Measurements from ENCODE around the gene CNTNAP2.

CNTNAP2 gene

GRCh38 chr7:146565872-146566271, 449.3 kb downstream of the CNTNAP2 start (continued):
- no peak for TF ChIP-seq AEBP2 (tag by site-specific recombination; IDR thresholded peaks at IDR 0.05; ENCODE audit: borderline replicate concordance)
- TF ChIP-seq, protein P1, sequence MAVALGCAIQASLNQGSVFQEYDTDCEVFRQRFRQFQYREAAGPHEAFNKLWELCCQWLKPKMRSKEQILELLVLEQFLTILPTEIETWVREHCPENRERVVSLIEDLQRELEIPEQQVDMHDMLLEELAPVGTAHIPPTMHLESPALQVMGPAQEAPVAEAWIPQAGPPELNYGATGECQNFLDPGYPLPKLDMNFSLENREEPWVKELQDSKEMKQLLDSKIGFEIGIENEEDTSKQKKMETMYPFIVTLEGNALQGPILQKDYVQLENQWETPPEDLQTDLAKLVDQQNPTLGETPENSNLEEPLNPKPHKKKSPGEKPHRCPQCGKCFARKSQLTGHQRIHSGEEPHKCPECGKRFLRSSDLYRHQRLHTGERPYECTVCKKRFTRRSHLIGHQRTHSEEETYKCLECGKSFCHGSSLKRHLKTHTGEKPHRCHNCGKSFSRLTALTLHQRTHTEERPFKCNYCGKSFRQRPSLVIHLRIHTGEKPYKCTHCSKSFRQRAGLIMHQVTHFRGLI (tag by site-specific recombination; IDR thresholded peaks at IDR 0.05), result no peak
- TF ChIP-seq KLF7 (tag by site-specific recombination; IDR thresholded peaks at IDR 0.05; ENCODE audit: borderline replicate concordance), result no peak
- no peak for TF ChIP-seq ZNF473 (tag by site-specific recombination; IDR thresholded peaks at IDR 0.05)
- no peak for TF ChIP-seq ZNF561 (tag by site-specific recombination; IDR thresholded peaks at IDR 0.05; ENCODE audit: borderline replicate concordance)
- TF ChIP-seq ZNF311 (tag by site-specific recombination; IDR thresholded peaks at IDR 0.05; ENCODE audit: borderline replicate concordance), result no peak
- TF ChIP-seq SP3 (tag by site-specific recombination; IDR thresholded peaks at IDR 0.05), result no peak
- TF ChIP-seq ZNF837 (tag by site-specific recombination; IDR thresholded peaks at IDR 0.05), result no peak
- no peak for TF ChIP-seq PRDM2 (tag by site-specific recombination; IDR thresholded peaks at IDR 0.05; ENCODE audit: borderline replicate concordance)
- TF ChIP-seq ZNF354C (tag by site-specific recombination; IDR thresholded peaks at IDR 0.05; ENCODE audit: borderline replicate concordance, low read depth), result no peak

- TF ChIP-seq YY1 (tag by site-specific recombination; IDR thresholded peaks at IDR 0.05) (no peak), ZNF707 (tag by site-specific recombination; IDR thresholded peaks at IDR 0.05) (no peak)
- H3K36me3 ChIP-seq (ENCODE audit: control insufficient read depth in 2 of 2, insufficient read depth in 1 of 2, low read length in 2 of 2), result no peaks in the 10 kb centered on the region
- ChIA-PET CTCF (no interaction called here), POLR2A (no interaction called here)
- H3K4me3 ChIP-seq (ENCODE audit: low read depth, low read length), result no peak overlapping the region
- no peaks in the 10 kb centered on the region for H3K4me1 ChIP-seq (ENCODE audit: control insufficient read depth, insufficient read depth, low read length)
- no peaks in the 10 kb centered on the region for H3K9me3 ChIP-seq (ENCODE audit: control insufficient read depth, insufficient read depth, low read depth, low read length)
- H3K27ac ChIP-seq (ENCODE audit: extremely low read depth, low read depth, low read length), result no peak overlapping the region
Measured at GRCh38 chr7:146575903-146576302, 459.3 kb downstream of the CNTNAP2 start.

DNA sequence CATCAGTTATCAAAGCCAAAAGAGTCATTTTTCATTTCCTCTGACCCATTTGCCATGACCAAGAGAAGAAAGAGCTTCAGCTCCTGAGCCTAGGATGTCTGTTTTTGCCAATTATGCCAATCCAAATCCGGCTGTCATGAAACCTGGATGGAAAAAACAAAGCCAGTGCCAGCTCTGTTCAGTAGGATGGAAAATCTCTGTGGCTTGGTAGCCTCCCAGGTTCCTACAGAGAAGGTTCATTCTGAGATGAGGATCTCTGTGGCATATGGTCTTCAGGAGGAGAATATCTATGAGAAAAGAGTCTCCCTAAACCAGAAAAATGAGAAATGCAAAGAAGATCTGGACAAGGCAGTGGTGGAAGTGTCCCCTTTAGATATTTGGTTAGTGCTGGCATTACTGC, 475.4 kb downstream of the CNTNAP2 start:
- CTCF ChIA-PET, result interaction anchor here (0.6 kb wide), 1 partner anchor 36 kb away, joined by 3 read pairs; no protein-coding TSS in a partner anchor
- POLR2A ChIA-PET, result no interaction called here
- H3K4me1 ChIP-seq (ENCODE audit: control insufficient read depth, insufficient read depth, low read length), result no peaks in the 10 kb centered on the region
- no peaks in the 10 kb centered on the region for H3K9me3 ChIP-seq (ENCODE audit: control insufficient read depth, insufficient read depth, low read depth, low read length)
- H3K36me3 ChIP-seq (ENCODE audit: control insufficient read depth in 2 of 2, insufficient read depth in 1 of 2, low read length in 2 of 2), result no peaks in the 10 kb centered on the region
- no peak overlapping the region for H3K4me3 ChIP-seq (ENCODE audit: low read depth, low read length)
- H3K27ac ChIP-seq (ENCODE audit: extremely low read depth, low read depth, low read length), result no peak overlapping the region
- TF ChIP-seq EGR2 (tag by site-specific recombination; IDR thresholded peaks at IDR 0.05; ENCODE audit: low read depth) (no peak), ZNF433 (tag by site-specific recombination; IDR thresholded peaks at IDR 0.05; ENCODE audit: low read depth) (no peak), ZNF112 (tag by site-specific recombination; IDR thresholded peaks at IDR 0.05) (no peak), ZEB2 (tag by site-specific recombination; IDR thresholded peaks at IDR 0.05) (no peak), ZNF362 (tag by site-specific recombination; IDR thresholded peaks at IDR 0.05) (no peak), ZNF830 (tag by site-specific recombination; IDR thresholded peaks at IDR 0.05; ENCODE audit: low read depth) (no peak)
- TF ChIP-seq, protein P2, sequence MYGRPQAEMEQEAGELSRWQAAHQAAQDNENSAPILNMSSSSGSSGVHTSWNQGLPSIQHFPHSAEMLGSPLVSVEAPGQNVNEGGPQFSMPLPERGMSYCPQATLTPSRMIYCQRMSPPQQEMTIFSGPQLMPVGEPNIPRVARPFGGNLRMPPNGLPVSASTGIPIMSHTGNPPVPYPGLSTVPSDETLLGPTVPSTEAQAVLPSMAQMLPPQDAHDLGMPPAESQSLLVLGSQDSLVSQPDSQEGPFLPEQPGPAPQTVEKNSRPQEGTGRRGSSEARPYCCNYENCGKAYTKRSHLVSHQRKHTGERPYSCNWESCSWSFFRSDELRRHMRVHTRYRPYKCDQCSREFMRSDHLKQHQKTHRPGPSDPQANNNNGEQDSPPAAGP (tag by site-specific recombination; IDR thresholded peaks at IDR 0.05), result no peak
- TF ChIP-seq, protein P3, sequence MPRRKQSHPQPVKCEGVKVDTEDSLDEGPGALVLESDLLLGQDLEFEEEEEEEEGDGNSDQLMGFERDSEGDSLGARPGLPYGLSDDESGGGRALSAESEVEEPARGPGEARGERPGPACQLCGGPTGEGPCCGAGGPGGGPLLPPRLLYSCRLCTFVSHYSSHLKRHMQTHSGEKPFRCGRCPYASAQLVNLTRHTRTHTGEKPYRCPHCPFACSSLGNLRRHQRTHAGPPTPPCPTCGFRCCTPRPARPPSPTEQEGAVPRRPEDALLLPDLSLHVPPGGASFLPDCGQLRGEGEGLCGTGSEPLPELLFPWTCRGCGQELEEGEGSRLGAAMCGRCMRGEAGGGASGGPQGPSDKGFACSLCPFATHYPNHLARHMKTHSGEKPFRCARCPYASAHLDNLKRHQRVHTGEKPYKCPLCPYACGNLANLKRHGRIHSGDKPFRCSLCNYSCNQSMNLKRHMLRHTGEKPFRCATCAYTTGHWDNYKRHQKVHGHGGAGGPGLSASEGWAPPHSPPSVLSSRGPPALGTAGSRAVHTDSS (tag by site-specific recombination; IDR thresholded peaks at IDR 0.05), result no peak
